Measurements from ENCODE around the gene ZFY.

The ZFY gene

GRCh38 chrY:2887955-2888354 lies 47.2 kb upstream of the ZFY start:
- H3K4me3 ChIP-seq (ENCODE audit: low read length): peak overlapping the region; percentile 37
- TF ChIP-seq EZH2phosphoT487 (IDR thresholded peaks at IDR 0.05; ENCODE audit: low read depth) (no peak), CTCF (IDR thresholded peaks at IDR 0.05; ENCODE audit: low read depth, low read length) (no peak)

GRCh38 chrY:2893471-2893870 lies 41.7 kb upstream of the ZFY start:
- Histone ChIP-seq H4K20me1 (ENCODE audit: insufficient read depth, low read length) (no peaks in the 10 kb centered on the region), H3K4me1 (ENCODE audit: low read length) (peaks cover 49% of the 10 kb centered on the region), H3K9me3 (ENCODE audit: insufficient read depth, low read length) (0 out of 2 replicates have a peak, but pooled peaks cover 4% of the 10 kb centered on the region), H3K27me3 (ENCODE audit: low read depth, low read length) (no peaks in the 10 kb centered on the region), H3K27ac (ENCODE audit: low read length) (no peak overlapping the region), H3K79me2 (ENCODE audit: low read length) (no peaks in the 10 kb centered on the region), H2AFZ (ENCODE audit: low read depth, low read length) (no peak overlapping the region), H3K9ac (ENCODE audit: low read length) (no peak overlapping the region), H3K36me3 (replicated peaks; ENCODE audit: low read depth, low read length) (peaks cover 9% of the 10 kb centered on the region), H3K4me2 (ENCODE audit: low read length) (peak overlapping the region; percentile 42; the same call in 1 of the 2 replicates), H3K4me3 (ENCODE audit: low read length) (no peak overlapping the region)
- TF ChIP-seq CTCF (IDR thresholded peaks at IDR 0.05; ENCODE audit: low read depth, low read length) (no peak), EZH2phosphoT487 (IDR thresholded peaks at IDR 0.05; ENCODE audit: low read depth) (no peak)

More at GRCh38 chrY:2887955-2888354, 47.2 kb upstream of the ZFY start:
- Histone ChIP-seq H3K27ac (ENCODE audit: low read length) (peak overlapping the region; percentile 96), H3K9me3 (ENCODE audit: insufficient read depth, low read length) (no peaks in the 10 kb centered on the region), H3K36me3 (replicated peaks; ENCODE audit: low read depth, low read length) (no peaks in the 10 kb centered on the region), H3K4me1 (ENCODE audit: low read length) (peaks cover 54% of the 10 kb centered on the region), H3K79me2 (ENCODE audit: low read length) (no peaks in the 10 kb centered on the region), H4K20me1 (ENCODE audit: insufficient read depth, low read length) (no peaks in the 10 kb centered on the region), H2AFZ (ENCODE audit: low read depth, low read length) (peak overlapping the region; percentile 66; the same call in 1 of the 2 replicates), H3K27me3 (ENCODE audit: low read depth, low read length) (no peaks in the 10 kb centered on the region), H3K4me2 (ENCODE audit: low read length) (peak overlapping the region; percentile 68), H3K9ac (ENCODE audit: low read length) (peak overlapping the region; percentile 64)

GRCh38 chrY:2896050-2896449 lies 39.1 kb upstream of the ZFY start:
- Histone ChIP-seq H3K9me3 (ENCODE audit: insufficient read depth, low read length) (0 out of 2 replicates have a peak, but pooled peaks cover 4% of the 10 kb centered on the region), H2AFZ (ENCODE audit: low read depth, low read length) (peak overlapping the region; percentile 56; the same call in 1 of the 2 replicates), H3K4me1 (ENCODE audit: low read length) (peaks cover 27% of the 10 kb centered on the region), H3K4me3 (ENCODE audit: low read length) (peak overlapping the region; percentile 43), H3K79me2 (ENCODE audit: low read length) (no peaks in the 10 kb centered on the region), H3K9ac (ENCODE audit: low read length) (peak overlapping the region; percentile 35; the same call in 1 of the 2 replicates), H3K27me3 (ENCODE audit: low read depth, low read length) (no peaks in the 10 kb centered on the region), H3K36me3 (replicated peaks; ENCODE audit: low read depth, low read length) (peaks cover 9% of the 10 kb centered on the region), H3K27ac (ENCODE audit: low read length) (peak overlapping the region; percentile 79), H3K4me2 (ENCODE audit: low read length) (peak overlapping the region; percentile 70), H4K20me1 (ENCODE audit: insufficient read depth, low read length) (no peaks in the 10 kb centered on the region)
- TF ChIP-seq CTCF (IDR thresholded peaks at IDR 0.05; ENCODE audit: low read depth, low read length) (no peak), EZH2phosphoT487 (IDR thresholded peaks at IDR 0.05; ENCODE audit: low read depth) (no peak)

GRCh38 chrY:2907356-2907755 lies 27.8 kb upstream of the ZFY start:
- Histone ChIP-seq H3K4me3 (ENCODE audit: low read length) (no peak overlapping the region), H3K27me3 (ENCODE audit: low read depth, low read length) (no peaks in the 10 kb centered on the region), H3K4me2 (ENCODE audit: low read length) (no peak overlapping the region), H3K27ac (ENCODE audit: low read length) (no peak overlapping the region), H3K36me3 (replicated peaks; ENCODE audit: low read depth, low read length) (no peaks in the 10 kb centered on the region), H3K4me1 (ENCODE audit: low read length) (no peaks in the 10 kb centered on the region), H3K9ac (ENCODE audit: low read length) (no peak overlapping the region), H2AFZ (ENCODE audit: low read depth, low read length) (no peak overlapping the region), H4K20me1 (ENCODE audit: insufficient read depth, low read length) (no peaks in the 10 kb centered on the region), H3K9me3 (ENCODE audit: insufficient read depth, low read length) (no peaks in the 10 kb centered on the region), H3K79me2 (ENCODE audit: low read length) (no peaks in the 10 kb centered on the region)
- TF ChIP-seq CTCF (IDR thresholded peaks at IDR 0.05; ENCODE audit: low read depth, low read length) (no peak), EZH2phosphoT487 (IDR thresholded peaks at IDR 0.05; ENCODE audit: low read depth) (no peak)
